ENCODE results near the gene E2F4.

E2F4 gene

GRCh38 chr16:67226804-67227566 is 35.0 kb downstream of the E2F4 start, which contains the start of gene TMEM208:
Gene TMEM208, plus strand, starts transcription at chr16:67227130. Its CDS starts 89 bp downstream, at chr16:67227219.
- H3K27me3 ChIP-seq (replicated peaks; ENCODE audit: control insufficient read depth, insufficient read depth, low read length, poor library complexity, severe bottlenecking) = no peaks in the 10 kb centered on the region
- no peaks in the 10 kb centered on the region for H3K9me3 ChIP-seq (ENCODE audit: control insufficient read depth, low read length)
- peak within 1 kb of the TSS; percentile 97 for H3K4me3 ChIP-seq (ENCODE audit: insufficient read depth, low read depth, low read length, poor library complexity, severe bottlenecking)
- H3K4me1 ChIP-seq (ENCODE audit: control insufficient read depth, insufficient read depth, low read length, poor library complexity, severe bottlenecking) = peaks cover 21% of the 10 kb centered on the region
- peak; percentile 95 to 98 (median 96) for DNase-seq
- H3K27ac ChIP-seq (ENCODE audit: insufficient read depth, low read length, poor library complexity, severe bottlenecking) = peak within 1 kb of the TSS; percentile 87
- H3K36me3 ChIP-seq (ENCODE audit: control insufficient read depth, insufficient read depth, low read length) = peaks cover 36% of the 10 kb centered on the region

DNA sequence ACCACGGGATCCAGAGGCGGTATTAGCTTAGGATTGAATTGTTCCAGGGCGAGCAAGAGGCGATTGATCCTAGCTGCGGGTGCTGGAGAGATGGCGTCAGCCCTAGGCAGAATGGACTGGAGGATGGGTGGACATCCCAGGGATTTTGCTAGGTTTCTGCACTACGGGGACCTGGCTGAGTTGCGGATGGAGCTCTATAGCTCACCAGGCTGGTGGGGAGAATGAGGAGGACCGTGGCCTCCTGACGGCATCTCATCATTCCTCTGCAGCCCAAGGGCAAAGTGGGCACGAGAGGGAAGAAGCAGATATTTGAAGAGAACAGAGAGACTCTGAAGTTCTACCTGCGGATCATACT is 35.6 kb downstream of the E2F4 start:
- Histone ChIP-seq H3K27me3 (replicated peaks; ENCODE audit: control insufficient read depth, insufficient read depth, low read length, poor library complexity, severe bottlenecking) (no peaks in the 10 kb centered on the region), H3K9me3 (ENCODE audit: control insufficient read depth, low read length) (no peaks in the 10 kb centered on the region), H3K4me3 (ENCODE audit: insufficient read depth, low read depth, low read length, poor library complexity, severe bottlenecking) (peak overlapping the region; percentile 97), H3K36me3 (ENCODE audit: control insufficient read depth, insufficient read depth, low read length) (peaks cover 36% of the 10 kb centered on the region), H3K27ac (ENCODE audit: insufficient read depth, low read length, poor library complexity, severe bottlenecking) (peak overlapping the region; percentile 87), H3K4me1 (ENCODE audit: control insufficient read depth, insufficient read depth, low read length, poor library complexity, severe bottlenecking) (peaks cover 21% of the 10 kb centered on the region)
- no peak for DNase-seq

DNA sequence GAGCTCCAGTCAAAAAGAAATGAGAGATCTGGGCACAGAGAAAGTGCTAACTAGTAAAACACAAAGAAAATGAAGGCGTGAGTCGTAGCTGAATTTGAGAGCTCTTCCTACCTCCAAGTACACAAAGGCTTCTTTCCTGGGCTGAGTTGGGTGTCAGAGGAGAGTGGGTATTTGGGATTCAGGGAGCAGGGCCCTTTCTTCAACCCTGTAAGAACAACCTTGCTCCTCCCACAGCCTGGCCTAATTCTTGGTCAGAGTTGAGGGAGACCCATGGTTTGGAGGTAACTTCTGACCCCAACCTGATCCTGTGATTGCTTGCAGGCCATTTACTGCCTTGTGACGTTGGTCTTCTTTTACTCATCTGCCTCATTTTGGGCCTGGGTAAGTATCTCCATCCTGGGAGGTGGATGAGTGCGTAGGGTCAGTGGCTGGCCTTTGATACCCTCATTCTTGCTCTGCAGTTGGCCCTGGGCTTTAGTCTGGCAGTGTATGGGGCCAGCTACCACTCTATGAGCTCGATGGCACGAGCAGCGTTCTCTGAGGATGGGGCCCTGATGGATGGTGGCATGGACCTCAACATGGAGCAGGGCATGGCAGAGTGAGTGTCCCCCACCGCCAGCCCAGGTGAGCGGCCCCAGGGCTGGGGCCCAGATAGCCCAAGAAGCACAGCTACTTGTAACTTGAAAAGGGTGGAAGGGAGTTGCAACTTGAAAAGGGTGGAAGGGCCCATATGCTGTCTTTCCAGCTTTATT is 36.3 kb downstream of the E2F4 start:
- H3K4me1 ChIP-seq (ENCODE audit: control insufficient read depth, insufficient read depth, low read length, poor library complexity, severe bottlenecking) = peaks cover 21% of the 10 kb centered on the region
- peak overlapping the region; percentile 87 for H3K27ac ChIP-seq (ENCODE audit: insufficient read depth, low read length, poor library complexity, severe bottlenecking)
- no peaks in the 10 kb centered on the region for H3K27me3 ChIP-seq (replicated peaks; ENCODE audit: control insufficient read depth, insufficient read depth, low read length, poor library complexity, severe bottlenecking)
- no peak for DNase-seq
- H3K4me3 ChIP-seq (ENCODE audit: insufficient read depth, low read depth, low read length, poor library complexity, severe bottlenecking) = peak overlapping the region; percentile 97
- H3K9me3 ChIP-seq (ENCODE audit: control insufficient read depth, low read length) = no peaks in the 10 kb centered on the region
- H3K36me3 ChIP-seq (ENCODE audit: control insufficient read depth, insufficient read depth, low read length) = peaks cover 36% of the 10 kb centered on the region

DNA sequence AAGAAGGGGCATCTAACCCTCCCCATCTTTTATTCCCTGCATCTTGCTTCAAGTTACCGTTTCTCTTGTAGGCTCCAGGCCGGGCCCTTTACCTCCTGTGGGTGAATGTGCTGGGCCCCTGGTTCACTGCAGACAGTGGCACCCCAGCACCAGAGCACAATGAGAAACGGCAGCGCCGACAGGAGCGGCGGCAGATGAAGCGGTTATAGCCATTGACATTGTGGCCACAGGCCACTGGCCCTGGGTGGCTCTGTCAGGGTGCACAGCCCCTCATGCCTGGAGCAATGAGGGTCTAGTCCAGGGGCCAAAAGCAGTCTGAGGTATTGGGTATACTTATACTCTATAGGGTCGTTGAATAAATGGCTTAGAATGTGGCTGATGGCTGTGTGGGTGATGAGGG is 37.0 kb downstream of the E2F4 start:
- Histone ChIP-seq H3K4me3 (ENCODE audit: insufficient read depth, low read depth, low read length, poor library complexity, severe bottlenecking) (no peak overlapping the region), H3K4me1 (ENCODE audit: control insufficient read depth, insufficient read depth, low read length, poor library complexity, severe bottlenecking) (peaks cover 15% of the 10 kb centered on the region), H3K9me3 (ENCODE audit: control insufficient read depth, low read length) (no peaks in the 10 kb centered on the region), H3K27ac (ENCODE audit: insufficient read depth, low read length, poor library complexity, severe bottlenecking) (no peak overlapping the region), H3K27me3 (replicated peaks; ENCODE audit: control insufficient read depth, insufficient read depth, low read length, poor library complexity, severe bottlenecking) (no peaks in the 10 kb centered on the region), H3K36me3 (ENCODE audit: control insufficient read depth, insufficient read depth, low read length) (peaks cover 37% of the 10 kb centered on the region)
- DNase-seq = no peak

- Histone ChIP-seq H3K4me1 (ENCODE audit: control insufficient read depth, insufficient read depth, low read length, poor library complexity, severe bottlenecking) (peaks cover 9% of the 10 kb centered on the region), H3K27ac (ENCODE audit: insufficient read depth, low read length, poor library complexity, severe bottlenecking) (no peak overlapping the region), H3K27me3 (replicated peaks; ENCODE audit: control insufficient read depth, insufficient read depth, low read length, poor library complexity, severe bottlenecking) (no peaks in the 10 kb centered on the region), H3K36me3 (ENCODE audit: control insufficient read depth, insufficient read depth, low read length) (peaks cover 46% of the 10 kb centered on the region), H3K4me3 (ENCODE audit: insufficient read depth, low read depth, low read length, poor library complexity, severe bottlenecking) (no peak overlapping the region), H3K9me3 (ENCODE audit: control insufficient read depth, low read length) (no peaks in the 10 kb centered on the region)
- DNase-seq = no peak
Observed at GRCh38 chr16:67229906-67230808, 38.2 kb downstream of the E2F4 start.

DNA sequence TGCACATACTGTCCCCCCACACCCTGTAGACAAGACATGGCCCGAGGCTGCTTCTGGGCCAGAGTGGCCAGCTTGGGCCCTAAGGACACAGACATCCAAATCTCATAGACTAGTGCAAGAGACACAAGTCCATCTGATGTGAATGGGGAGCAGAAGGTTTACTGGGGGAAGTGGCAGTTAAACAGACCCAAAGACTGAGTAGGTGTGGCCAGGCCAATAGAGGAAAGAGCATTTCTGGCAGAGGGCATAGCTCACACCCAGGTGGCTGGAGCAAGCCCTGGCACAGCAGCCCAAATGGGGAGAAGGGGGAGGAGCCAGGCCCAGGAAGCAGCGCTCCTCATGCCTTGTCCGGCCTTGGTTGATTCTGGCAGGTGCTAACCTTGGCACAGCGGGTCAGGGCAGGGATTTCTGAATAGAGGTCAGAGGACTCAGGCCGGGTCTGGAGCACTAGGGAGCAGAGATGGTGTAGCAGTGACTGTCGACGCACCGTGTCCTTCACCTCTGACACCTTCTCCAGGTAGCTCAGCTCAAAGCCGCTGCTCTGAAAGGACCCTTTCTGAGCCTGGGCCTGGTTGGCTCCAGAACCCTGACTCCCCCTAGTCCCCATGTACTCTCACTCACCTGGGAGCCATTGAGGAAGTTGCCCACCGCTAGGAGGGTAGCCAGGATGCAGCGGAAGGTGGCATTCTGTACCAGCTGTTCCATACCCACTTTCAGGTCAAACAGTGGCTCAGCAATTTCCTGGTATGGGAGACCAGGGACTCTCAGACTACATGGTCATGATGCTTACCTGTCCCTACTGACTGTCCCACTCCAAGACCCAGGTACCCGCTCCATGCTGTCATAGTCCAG is 39.1 kb downstream of the E2F4 start:
- Histone ChIP-seq H3K9me3 (ENCODE audit: control insufficient read depth, low read length) (no peaks in the 10 kb centered on the region), H3K27me3 (replicated peaks; ENCODE audit: control insufficient read depth, insufficient read depth, low read length, poor library complexity, severe bottlenecking) (no peaks in the 10 kb centered on the region), H3K27ac (ENCODE audit: insufficient read depth, low read length, poor library complexity, severe bottlenecking) (no peak overlapping the region), H3K36me3 (ENCODE audit: control insufficient read depth, insufficient read depth, low read length) (peaks cover 46% of the 10 kb centered on the region), H3K4me3 (ENCODE audit: insufficient read depth, low read depth, low read length, poor library complexity, severe bottlenecking) (no peak overlapping the region), H3K4me1 (ENCODE audit: control insufficient read depth, insufficient read depth, low read length, poor library complexity, severe bottlenecking) (peaks cover 15% of the 10 kb centered on the region)
- DNase-seq = no peak

DNA sequence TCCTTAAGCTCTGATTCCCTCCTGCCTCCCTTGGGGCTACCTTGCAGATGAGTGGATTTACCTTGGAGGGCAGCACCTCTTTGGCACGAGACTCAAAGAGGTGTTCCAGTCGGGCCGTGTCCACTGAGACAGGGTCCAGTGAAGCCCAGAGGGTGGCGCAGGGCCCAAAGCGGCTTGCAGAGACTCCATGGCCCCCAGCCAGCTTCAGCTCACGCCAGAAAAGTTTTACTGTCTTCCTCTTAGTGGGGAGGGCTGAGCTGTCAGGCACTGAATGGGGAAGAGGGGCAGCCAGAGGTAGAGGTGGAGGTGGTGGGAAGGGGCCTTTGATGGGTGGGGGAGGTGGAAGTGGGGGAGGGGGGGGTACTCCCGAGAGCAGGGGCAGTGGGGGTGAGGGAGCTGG is 41.6 kb downstream of the E2F4 start:
- no peak overlapping the region for H3K4me3 ChIP-seq (ENCODE audit: insufficient read depth, low read depth, low read length, poor library complexity, severe bottlenecking)
- no peak overlapping the region for H3K27ac ChIP-seq (ENCODE audit: insufficient read depth, low read length, poor library complexity, severe bottlenecking)
- H3K9me3 ChIP-seq (ENCODE audit: control insufficient read depth, low read length) = no peaks in the 10 kb centered on the region
- peaks cover 7% of the 10 kb centered on the region for H3K4me1 ChIP-seq (ENCODE audit: control insufficient read depth, insufficient read depth, low read length, poor library complexity, severe bottlenecking)
- H3K27me3 ChIP-seq (replicated peaks; ENCODE audit: control insufficient read depth, insufficient read depth, low read length, poor library complexity, severe bottlenecking) = no peaks in the 10 kb centered on the region
- DNase-seq = no peak
- peaks cover 55% of the 10 kb centered on the region for H3K36me3 ChIP-seq (ENCODE audit: control insufficient read depth, insufficient read depth, low read length)

DNA sequence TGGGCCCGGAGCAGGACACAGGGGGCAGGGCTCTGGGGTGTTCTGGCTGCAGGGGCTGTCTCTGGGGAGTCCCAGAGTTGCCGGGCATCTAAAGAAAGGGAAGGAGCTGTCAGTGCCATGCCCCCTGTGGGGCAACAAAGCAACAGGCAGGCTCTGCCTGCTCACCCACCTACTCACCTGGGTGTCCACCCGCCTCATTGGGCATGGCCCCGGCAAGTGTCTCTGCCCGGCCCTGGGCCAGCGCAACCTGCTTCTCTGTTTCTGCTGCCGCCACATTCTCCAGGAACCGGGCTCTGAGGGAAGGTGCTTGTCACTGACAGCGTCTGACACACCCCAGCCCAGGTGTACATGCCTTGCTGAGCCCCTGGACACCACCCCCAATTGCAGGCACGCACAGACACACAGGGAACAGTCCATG is 42.2 kb downstream of the E2F4 start:
- peaks cover 7% of the 10 kb centered on the region for H3K4me1 ChIP-seq (ENCODE audit: control insufficient read depth, insufficient read depth, low read length, poor library complexity, severe bottlenecking)
- DNase-seq = no peak
- no peaks in the 10 kb centered on the region for H3K27me3 ChIP-seq (replicated peaks; ENCODE audit: control insufficient read depth, insufficient read depth, low read length, poor library complexity, severe bottlenecking)
- no peak overlapping the region for H3K4me3 ChIP-seq (ENCODE audit: insufficient read depth, low read depth, low read length, poor library complexity, severe bottlenecking)
- H3K36me3 ChIP-seq (ENCODE audit: control insufficient read depth, insufficient read depth, low read length) = peaks cover 52% of the 10 kb centered on the region
- H3K9me3 ChIP-seq (ENCODE audit: control insufficient read depth, low read length) = no peaks in the 10 kb centered on the region
- no peak overlapping the region for H3K27ac ChIP-seq (ENCODE audit: insufficient read depth, low read length, poor library complexity, severe bottlenecking)

Measured in effector memory CD4-positive, alpha-beta T cell (primary cell).